HG03521 (cell line): ENCODE results near the gene PPP1R12B.
A peak's percentile ranks its signal among the peaks of the same experiment; 100 is the strongest.
"Not testable (repeated sequence)": the region's sequence is repeated elsewhere in the genome, so short reads cannot be mapped to it uniquely, and the experiment has no call there.

Experiments
- ATAC-seq: cut with Tn5 transposase; IDR thresholded peaks from one replicate; pipeline ENCODE4 v1.9.1; 2021; ENCODE audit warnings: mild to moderate bottlenecking, moderate library complexity; ENCODE audit not compliant: unreplicated experiment

Gene PPP1R12B

GRCh38 chr1:202520857-202521216 lies 172.3 kb downstream of the PPP1R12B start:
- not testable (repeated sequence) for ATAC-seq

DNA sequence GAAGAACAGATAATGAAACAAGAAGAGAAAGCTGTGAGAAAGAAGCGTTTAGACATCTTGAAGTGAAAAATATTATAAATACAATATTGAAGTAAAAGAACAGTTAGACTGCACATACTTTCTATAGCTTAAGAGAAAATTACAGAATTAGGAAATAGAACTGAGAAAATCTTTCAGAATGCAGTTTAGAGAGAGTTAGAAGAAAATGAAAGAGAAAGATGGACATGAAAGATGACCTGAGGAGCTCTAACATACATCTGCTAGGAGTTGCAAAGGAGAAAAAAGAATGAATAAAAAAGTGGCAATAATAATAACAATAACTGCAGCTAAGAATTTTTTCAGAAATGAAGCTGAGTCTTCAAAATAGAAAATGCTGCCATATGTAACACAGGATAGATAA lies 173.0 kb downstream of the PPP1R12B start:
- not testable (repeated sequence) for ATAC-seq

DNA sequence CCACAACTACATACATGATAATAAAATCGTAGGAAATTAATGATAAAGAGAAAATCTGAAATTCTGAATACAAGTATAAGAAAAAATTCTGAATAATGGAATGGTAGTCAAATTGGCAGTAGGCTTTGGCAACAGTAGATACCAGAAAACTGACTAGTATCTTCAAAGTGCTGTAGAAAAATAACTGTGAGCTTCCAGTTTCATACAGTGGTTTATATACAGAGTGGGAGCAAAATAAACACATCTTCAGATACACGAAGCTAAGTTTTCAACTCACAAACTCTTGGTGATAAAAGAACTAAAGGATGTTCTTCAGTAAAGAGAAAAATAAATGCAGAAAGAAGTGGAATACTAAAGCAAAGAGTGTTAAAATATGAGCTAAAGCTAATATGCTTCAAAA lies 173.4 kb downstream of the PPP1R12B start:
- ATAC-seq = no peak

DNA sequence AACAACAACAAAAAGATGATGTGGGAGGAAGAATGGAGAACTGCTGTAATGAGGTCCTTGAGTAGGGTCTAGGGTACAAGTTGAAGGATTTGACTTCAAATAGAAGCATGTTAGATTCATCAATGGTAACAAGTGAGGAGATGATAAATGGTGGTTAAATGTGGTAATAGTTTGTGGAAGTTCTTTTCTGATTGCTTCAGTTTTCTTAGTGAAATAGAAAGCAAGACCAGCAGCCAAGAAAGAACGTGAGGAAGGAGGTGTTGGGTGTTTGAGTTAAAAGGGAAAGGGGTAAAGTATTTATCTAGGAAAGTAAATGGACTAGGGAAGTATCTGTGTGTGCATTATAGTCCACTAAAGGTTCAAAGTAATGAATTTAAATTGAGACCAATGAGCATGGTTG lies 177.6 kb downstream of the PPP1R12B start:
- ATAC-seq = not testable (repeated sequence)

GRCh38 chr1:202528096-202528722 lies 179.7 kb downstream of the PPP1R12B start:
- ATAC-seq = not testable (repeated sequence)

DNA sequence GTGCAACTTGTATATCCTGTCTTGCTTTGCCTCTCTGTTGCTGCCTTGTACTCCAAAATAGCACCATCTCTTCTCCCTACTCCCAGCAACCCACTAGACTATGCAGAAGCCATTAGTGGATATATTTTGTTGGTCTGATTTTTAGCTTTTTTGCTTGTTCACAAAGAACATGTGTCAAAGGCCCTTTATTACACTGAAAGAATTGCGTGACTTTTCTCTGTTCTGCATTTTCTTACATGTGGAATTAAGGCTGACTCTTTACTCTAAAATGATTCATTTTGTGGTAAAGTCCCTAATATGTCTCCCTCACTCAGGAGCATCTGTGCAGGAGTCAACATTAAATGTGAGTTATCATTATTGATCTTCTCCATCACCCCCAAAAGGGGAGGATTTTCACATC lies 182.2 kb downstream of the PPP1R12B start:
- ATAC-seq = not testable (repeated sequence)

DNA sequence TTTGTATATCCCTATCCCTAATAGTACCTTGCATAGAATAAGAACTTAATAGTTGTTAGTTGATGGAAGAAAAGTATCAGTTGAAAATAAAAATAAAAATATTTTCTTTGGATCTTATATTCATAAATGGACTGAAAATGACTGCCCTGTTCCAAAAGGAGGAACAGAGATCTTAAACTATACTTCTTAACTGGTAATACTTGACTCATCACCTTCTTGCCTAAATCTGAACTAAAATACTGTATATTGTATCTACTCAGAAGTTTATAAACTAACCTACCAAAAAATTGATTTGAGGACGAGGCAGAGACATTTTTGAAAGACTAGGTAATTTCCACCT lies 182.9 kb downstream of the PPP1R12B start:
- ATAC-seq = no peak

DNA sequence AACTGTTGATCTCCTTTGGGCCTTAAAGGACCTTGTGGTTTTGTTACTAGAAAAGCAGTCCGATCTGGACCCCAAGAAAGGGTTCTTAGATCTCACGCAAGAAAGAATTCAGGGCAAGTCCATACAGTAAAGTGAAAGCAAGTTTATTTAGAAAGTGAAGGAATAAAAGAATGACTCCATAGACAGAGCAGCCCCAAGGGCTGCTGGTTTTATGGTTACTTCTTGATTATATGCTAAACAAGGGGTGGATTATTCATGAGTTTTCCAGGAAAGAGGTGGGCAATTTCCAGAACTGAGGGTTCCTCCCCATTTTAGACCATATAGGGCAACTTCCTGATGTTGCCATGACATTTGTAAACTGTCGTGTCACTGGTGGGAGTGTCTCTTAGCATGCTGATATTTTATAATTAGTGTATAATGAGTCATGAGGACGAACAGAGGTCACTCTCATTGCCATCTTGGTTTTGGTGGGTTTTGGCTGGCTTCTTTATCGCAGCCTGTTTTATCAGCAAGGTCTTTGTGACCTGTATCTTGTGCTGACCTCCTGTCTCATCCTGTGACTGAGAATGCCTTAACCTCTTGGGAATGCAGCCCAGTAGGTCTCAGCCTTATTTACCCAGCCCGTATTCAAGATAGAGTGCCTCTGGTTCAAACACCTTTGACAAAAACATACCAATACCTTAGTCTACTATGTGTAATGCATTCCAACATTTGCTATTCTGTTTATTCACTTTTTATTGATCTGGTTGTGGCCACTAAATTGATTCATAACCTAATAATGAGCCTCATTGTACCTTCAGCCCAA lies 183.5 kb downstream of the PPP1R12B start:
- ATAC-seq = not testable (repeated sequence)

DNA sequence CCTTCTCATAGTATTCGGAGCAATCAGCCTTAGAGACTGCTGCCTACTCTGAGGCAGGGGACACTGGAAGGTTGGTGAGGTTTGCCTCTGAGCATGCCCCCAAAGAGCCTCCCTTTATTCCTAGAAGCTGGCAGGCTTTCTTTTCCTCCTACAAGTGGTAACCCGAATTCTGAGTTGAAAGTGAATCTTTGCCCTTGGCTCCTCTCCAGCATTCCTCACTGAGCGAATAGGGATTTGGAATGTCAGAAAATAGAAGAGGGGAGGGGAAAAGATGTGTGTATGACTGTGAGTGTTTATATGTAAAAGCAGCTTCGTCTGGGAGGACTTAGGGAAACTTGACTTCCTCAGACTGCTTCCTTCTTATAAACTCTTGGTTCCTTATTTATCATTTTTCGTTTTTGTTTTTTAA lies 190.7 kb downstream of the PPP1R12B start:
- not testable (repeated sequence) for ATAC-seq

DNA sequence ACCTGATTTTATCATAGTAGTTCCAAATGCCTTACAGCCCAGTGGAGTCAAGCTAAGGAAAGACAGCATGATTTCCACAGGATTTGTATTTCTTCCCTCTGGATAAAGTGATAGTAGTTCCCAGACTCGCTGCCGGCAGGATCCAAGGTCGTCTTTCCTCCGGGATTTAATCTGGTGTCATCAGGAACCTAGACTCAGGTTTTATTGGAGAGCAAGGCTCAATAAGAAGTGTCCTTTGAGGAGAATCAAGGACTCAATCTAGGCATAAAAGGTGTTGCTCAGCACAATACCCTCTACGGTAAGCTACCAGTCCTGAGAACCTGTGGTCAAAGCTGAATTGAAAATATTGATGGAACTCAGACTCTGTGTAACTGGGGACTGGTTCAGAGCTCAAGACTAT lies 191.1 kb downstream of the PPP1R12B start:
- not testable (repeated sequence) for ATAC-seq

DNA sequence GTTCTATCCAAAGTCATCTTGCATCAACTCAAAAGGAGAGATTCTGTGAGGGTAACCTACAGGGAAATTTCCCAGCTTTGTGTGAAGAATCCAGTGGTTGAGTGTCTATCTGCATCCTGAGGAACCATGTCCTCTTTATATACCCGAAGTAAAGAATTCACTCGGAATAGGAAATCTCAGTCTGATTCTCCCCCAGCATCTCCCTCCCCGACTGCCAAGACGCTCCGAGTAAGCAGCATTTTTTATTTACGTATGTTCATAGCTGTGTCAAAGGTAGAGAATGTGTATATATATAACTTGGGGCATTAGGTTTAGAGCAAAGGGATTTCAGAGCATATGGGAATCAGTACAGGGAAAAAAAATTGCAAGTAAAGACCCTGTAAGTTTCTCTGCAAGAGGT lies 191.5 kb downstream of the PPP1R12B start:
- ATAC-seq = no peak

GRCh38 chr1:202540448-202540847 lies 191.9 kb downstream of the PPP1R12B start:
- no peak for ATAC-seq

DNA sequence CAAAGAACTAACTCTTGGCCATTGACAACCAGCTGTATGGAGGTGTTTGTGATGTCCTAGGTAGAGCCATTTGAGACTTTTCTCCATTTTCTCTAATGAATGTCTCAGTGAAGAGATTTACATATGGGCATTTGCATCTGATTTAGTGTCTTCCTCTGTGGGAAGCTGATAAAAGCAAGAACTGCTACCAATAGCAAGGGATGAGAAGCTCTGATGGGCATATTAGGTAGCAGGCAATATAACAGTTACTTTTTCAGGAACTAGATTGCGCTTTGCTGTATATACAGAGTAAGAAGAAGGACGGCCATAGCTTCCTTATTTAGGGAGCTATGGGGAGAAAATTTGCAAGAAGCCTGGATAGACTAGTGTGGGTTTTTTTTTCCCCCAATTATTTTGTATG lies 192.4 kb downstream of the PPP1R12B start:
- ATAC-seq = not testable (repeated sequence)

DNA sequence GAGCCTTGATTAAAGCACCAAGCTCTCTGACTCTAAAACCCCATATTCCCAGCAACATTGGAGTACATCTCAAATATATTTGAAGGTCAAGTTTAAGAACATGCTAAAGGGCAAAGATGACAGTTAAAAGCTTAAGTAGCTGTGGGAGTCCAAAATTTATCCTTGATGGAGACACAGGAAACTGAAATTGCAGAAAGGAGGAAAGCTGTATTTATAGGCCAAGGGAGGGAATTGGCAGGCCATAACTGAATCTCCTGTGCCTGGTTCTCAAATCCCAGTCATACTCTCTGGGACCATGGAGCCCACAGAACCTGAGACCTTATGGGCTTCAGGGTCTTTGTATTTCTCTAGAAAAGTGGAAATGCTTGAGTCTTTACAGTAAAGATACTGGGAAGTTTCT lies 193.9 kb downstream of the PPP1R12B start:
- ATAC-seq = not testable (repeated sequence)

GRCh38 chr1:202543537-202543936 lies 195.0 kb downstream of the PPP1R12B start:
- ATAC-seq = not testable (repeated sequence)

DNA sequence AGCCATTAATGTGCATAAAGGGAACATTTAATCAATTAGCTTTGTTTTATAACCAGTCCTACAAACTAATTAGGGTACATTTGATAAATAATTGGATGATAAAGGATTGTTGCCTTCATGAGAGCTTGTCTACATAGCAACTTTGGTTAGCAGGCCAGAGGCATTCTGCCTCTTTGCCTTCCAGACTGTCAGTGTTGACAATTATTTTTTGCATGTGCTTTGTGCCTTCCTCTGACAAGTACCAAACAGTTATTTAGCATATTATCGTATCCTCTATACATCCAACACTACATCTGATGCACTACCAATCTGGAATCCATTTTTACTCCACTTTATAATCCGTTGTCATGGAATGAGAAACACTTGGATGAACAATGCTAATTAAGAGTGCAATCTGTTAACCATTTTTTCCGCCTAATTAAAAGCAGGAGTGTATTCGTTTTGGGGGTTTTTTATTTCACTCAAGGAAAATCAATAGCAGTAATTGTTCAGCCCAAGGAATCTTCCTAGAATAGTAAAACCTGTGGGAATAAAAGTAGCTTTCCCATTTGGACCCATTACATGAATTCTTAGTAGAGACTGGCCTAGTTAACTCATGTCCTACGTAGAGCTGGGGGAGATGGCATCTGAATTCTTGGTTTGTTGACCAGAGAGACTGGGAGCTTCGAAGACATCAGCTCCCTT lies 196.4 kb downstream of the PPP1R12B start:
- not testable (repeated sequence) for ATAC-seq

- not testable (repeated sequence) for ATAC-seq
Measured at GRCh38 chr1:202545647-202546303, 197.3 kb downstream of the PPP1R12B start.

DNA sequence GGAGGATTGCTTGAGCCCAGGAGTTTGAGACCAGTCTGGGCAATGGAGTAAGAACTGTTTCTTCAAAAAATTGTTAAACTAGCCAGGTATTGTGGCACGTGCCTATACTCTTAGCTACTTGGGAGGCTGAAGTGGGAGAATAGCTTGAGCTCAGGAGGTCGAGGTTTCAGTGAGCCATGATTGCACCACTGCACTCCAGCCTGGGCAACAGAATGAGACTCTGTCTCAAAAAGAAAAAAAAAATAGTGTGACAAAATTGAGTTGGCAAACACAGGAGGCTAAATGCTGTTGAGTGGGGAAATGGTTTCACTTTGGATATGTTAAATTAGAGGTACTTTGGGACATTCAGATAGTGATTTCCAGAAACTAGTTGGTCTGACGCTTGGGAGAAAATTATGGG lies 197.9 kb downstream of the PPP1R12B start:
- not testable (repeated sequence) for ATAC-seq

- ATAC-seq = peak; percentile 77
Measured at GRCh38 chr1:202546796-202547195, 198.3 kb downstream of the PPP1R12B start.

GRCh38 chr1:202547215-202547614 lies 198.7 kb downstream of the PPP1R12B start:
- ATAC-seq = no peak

DNA sequence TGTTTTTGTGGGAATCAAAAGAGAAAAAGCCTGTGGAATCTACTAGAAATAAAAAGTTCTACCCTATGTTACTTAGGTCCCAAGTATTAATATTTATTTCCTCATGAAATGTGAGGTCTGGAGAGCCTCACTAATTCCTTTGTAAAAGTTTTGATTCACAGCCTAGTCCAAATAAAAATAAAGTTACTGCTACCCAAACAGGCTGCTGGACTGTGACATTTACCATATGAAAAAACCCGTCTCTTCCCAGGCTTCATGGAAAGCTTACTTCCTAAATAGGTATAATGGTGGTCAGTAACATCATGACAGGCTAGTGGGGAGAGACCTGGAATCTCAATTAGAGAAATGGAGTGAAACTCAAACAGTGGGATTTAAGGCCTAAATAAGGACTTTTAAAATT lies 201.6 kb downstream of the PPP1R12B start:
- not testable (repeated sequence) for ATAC-seq
